ENCODE data around the gene KRT23. TPM values are rescaled to one million over a fixed set of nuclear protein-coding genes. Genes with fewer than 3 reads are reported as not detected.

Gene KRT23
- total and polyA plus RNA-seq, 2 of the 4 experiments (the other 2 are of a cell fraction), result 0.36 to 0.39 TPM

DNA sequence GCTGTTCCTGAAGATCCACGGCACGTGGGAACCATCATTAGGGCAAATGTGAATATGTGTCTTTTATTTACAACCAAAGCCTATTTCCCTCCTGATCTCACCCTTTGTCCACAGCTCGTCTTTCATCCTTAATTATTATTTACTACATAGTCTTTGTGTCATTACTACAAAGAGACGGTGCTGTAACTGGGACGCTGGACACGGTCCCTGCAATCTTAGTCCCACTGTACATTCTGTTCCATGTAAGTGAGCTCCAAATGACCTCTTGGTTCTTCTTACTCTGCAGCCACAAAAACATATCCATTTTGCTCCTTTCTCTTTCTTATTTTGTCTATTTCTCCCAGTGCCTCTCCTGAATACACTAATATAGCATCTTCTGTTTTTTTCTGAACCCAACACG lies 12.7 kb upstream of the KRT23 start (continued):
- TF ChIP-seq, protein P1, sequence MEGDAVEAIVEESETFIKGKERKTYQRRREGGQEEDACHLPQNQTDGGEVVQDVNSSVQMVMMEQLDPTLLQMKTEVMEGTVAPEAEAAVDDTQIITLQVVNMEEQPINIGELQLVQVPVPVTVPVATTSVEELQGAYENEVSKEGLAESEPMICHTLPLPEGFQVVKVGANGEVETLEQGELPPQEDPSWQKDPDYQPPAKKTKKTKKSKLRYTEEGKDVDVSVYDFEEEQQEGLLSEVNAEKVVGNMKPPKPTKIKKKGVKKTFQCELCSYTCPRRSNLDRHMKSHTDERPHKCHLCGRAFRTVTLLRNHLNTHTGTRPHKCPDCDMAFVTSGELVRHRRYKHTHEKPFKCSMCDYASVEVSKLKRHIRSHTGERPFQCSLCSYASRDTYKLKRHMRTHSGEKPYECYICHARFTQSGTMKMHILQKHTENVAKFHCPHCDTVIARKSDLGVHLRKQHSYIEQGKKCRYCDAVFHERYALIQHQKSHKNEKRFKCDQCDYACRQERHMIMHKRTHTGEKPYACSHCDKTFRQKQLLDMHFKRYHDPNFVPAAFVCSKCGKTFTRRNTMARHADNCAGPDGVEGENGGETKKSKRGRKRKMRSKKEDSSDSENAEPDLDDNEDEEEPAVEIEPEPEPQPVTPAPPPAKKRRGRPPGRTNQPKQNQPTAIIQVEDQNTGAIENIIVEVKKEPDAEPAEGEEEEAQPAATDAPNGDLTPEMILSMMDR (conservative IDR thresholded peaks at IDR 0.05; ENCODE audit: low read depth, low read length), result no peak
- TF ChIP-seq NFE2L2 (IDR thresholded peaks at IDR 0.05; ENCODE audit: low read depth, low read length), result no peak
- TF ChIP-seq RCOR1 (IDR thresholded peaks at IDR 0.05; ENCODE audit: insufficient replicate concordance, low read length), result no peak

DNA sequence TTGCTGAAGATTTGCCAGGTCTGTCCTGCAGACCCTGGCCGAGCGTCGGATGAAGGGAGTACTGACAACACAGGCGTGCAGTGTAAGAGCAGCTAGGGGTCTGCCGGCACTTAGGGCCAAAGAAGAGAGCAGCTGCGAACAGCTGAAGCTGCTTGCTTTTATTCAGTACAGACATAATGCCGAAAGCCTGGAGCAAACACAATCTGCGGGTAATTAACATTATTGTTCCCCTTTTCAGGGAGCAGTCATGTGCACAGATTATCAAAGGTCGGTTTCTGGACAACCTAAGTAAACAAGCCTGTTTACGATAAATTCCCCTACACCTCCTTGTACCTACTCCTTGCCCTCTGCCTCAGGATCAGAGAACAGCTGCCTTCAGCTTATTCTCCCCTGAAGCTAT lies 12.0 kb upstream of the KRT23 start:
- Histone ChIP-seq H4K5ac (ENCODE audit: low read depth, low read length) (peak overlapping the region; percentile 79), H3K14ac (replicated peaks; ENCODE audit: low read depth, low read length) (0 out of 2 replicates have a peak overlapping the region, but pooled peaks have one; percentile 11), H3K36me3 (ENCODE audit: control insufficient read depth, insufficient read depth, low read length) (no peaks in the 10 kb centered on the region), H3K27me3 (ENCODE audit: control insufficient read depth, insufficient read depth, low read length) (no peaks in the 10 kb centered on the region), H4K8ac (ENCODE audit: low read depth in 2 of 2, low read length in 2 of 2) (peak overlapping the region; percentile 15 to 59), H2BK120ac (ENCODE audit: low read depth, low read length) (peak overlapping the region; percentile 60; the same call in 1 of the 2 replicates), H3K18ac (ENCODE audit: low read depth, low read length) (0 out of 2 replicates have a peak overlapping the region, but pooled peaks have one; percentile 16), H3K79me1 (ENCODE audit: low read depth in 1 of 2, low read length in 2 of 2) (no peaks in the 10 kb centered on the region), H3K4me2 (ENCODE audit: low read depth, low read length) (no peak overlapping the region; the same call in 1 of the 2 replicates), H2AFZ (replicated peaks; ENCODE audit: low read length, poor library complexity) (peak overlapping the region; percentile 75), H4K91ac (ENCODE audit: insufficient read depth, low read depth, low read length) (no peak overlapping the region; the same call in 1 of the 2 replicates), H3K9ac (ENCODE audit: low read depth, low read length) (peak overlapping the region; percentile 24; the same call in 1 of the 2 replicates), H3K4ac (ENCODE audit: low read depth, low read length) (peak overlapping the region; percentile 41; the same call in 1 of the 2 replicates), H2AK9ac (replicated peaks; ENCODE audit: low read depth, low read length, poor library complexity) (no peak overlapping the region), H2BK15ac (ENCODE audit: low read depth, low read length) (no peak overlapping the region), H3K27ac (ENCODE audit: insufficient read depth, low read length) (no peak overlapping the region), H2BK20ac (ENCODE audit: low read depth, low read length) (peak overlapping the region; percentile 48; the same call in 1 of the 2 replicates), H3K4me3 (ENCODE audit: insufficient read depth, low read depth, low read length) (no peak overlapping the region), H4K20me1 (ENCODE audit: insufficient read depth, low read length) (no peaks in the 10 kb centered on the region), H3K56ac (ENCODE audit: extremely low read depth, insufficient read depth, low read length) (no peak overlapping the region), H3K23ac (ENCODE audit: low read depth, low read length) (peak overlapping the region; percentile 71; the same call in 1 of the 2 replicates), H2BK5ac (ENCODE audit: low read depth, low read length, poor library complexity, severe bottlenecking) (no peak overlapping the region), H3K9me1 (ENCODE audit: insufficient read depth, low read length) (no peaks in the 10 kb centered on the region; the same call in 1 of the 2 replicates), H3K9me3 (ENCODE audit: control insufficient read depth, insufficient read depth, low read length) (no peaks in the 10 kb centered on the region), H3K4me1 (ENCODE audit: control insufficient read depth, insufficient read depth, low read length) (peaks cover 8% of the 10 kb centered on the region), H2AK5ac (ENCODE audit: low read depth, low read length) (no peak overlapping the region)
- in situ Hi-C loops (cut with MboI; ENCODE audit: low sequenced_read_pairs) (no loop called here), dilution Hi-C loops (cut with HindIII; ENCODE audit: low sequenced_read_pairs, unreplicated experiment) (no loop called here), intact Hi-C loops (cut with micrococcal nuclease) (no loop called here)
- 39% methylated on average over 7 of the region's 10 CpGs; no CpG with 5 or more reads in 1 of the 2 experiments for WGBS, 2 experiments (ENCODE audit: extremely low coverage in 2 of 2, insufficient read length in 1 of 2)
- ChIA-PET POLR2A (ENCODE audit: unreplicated experiment) (no interaction called here), CTCF (interaction anchor here (0.6 kb wide), 1 partner anchor 23 kb away, joined by 3 read pairs; no protein-coding TSS in a partner anchor)
- DNase-seq (no peak), ATAC-seq (ENCODE audit: low read depth) (no peak)
- no TSS peak for BruUV-seq (replicated peaks)
- TF ChIP-seq BHLHE40 (IDR thresholded peaks at IDR 0.05; ENCODE audit: low read depth, low read length) (no peak), MAZ (IDR thresholded peaks at IDR 0.05; ENCODE audit: borderline replicate concordance, low read depth, low read length) (no peak), CEBPB (IDR thresholded peaks at IDR 0.05; ENCODE audit: low read depth, low read length) (no peak), CHD1 (IDR thresholded peaks at IDR 0.05; ENCODE audit: low read depth, low read length) (no peak), RFX5 (IDR thresholded peaks at IDR 0.05; ENCODE audit: low read depth, low read length) (no peak), MAFK (IDR thresholded peaks at IDR 0.05; ENCODE audit: low read depth, low read length) (no peak), NFE2L2 (IDR thresholded peaks at IDR 0.05; ENCODE audit: low read depth, low read length) (no peak), SMC3 (IDR thresholded peaks at IDR 0.05; ENCODE audit: low read depth, low read length) (no peak), MXI1 (IDR thresholded peaks at IDR 0.05; ENCODE audit: borderline replicate concordance, low read depth, low read length) (no peak), RAD21 (IDR thresholded peaks at IDR 0.05; ENCODE audit: low read length) (no peak)
- TF ChIP-seq, protein P2, sequence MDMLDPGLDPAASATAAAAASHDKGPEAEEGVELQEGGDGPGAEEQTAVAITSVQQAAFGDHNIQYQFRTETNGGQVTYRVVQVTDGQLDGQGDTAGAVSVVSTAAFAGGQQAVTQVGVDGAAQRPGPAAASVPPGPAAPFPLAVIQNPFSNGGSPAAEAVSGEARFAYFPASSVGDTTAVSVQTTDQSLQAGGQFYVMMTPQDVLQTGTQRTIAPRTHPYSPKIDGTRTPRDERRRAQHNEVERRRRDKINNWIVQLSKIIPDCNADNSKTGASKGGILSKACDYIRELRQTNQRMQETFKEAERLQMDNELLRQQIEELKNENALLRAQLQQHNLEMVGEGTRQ (IDR thresholded peaks at IDR 0.05; ENCODE audit: low read depth, low read length), result no peak

Measured in IMR-90 (cell line).